ENCODE measurements around the gene COL5A1. TPM values are rescaled to one million over a fixed set of nuclear protein-coding genes. Genes with fewer than 3 reads are reported as not detected.

COL5A1 gene
- total RNA-seq, 6 donors from 2014 or later = 7.5 to 75.4 (median 27.4) TPM

GRCh38 chr9:134690946-134691694 lies 49.5 kb downstream of the COL5A1 start:
- no peak for ATAC-seq (ENCODE audit: low FRiP score in 2 of 2)
- Histone ChIP-seq H3K27ac (peak overlapping the region in 3 of 4 donors; percentile 36 to 48 (median 43)), H3K4me3 (no peak overlapping the region), H3K9me3 (no peaks in the 10 kb centered on the region), H3K36me3 (no peaks in the 10 kb centered on the region), H3K4me1 (peaks cover 0 to 3% (median 0%) of the 10 kb centered on the region in 4 donors), H3K27me3 (no peaks in the 10 kb centered on the region)
- peak in 1 of 2 donors; percentile 53 for DNase-seq
- TF ChIP-seq CTCF (IDR thresholded peaks at IDR 0.05) (no peak), EP300 (IDR thresholded peaks at IDR 0.05) (no peak), POLR2A (IDR thresholded peaks at IDR 0.05) (no peak), POLR2AphosphoS5 (IDR thresholded peaks at IDR 0.05) (no peak)
- WGBS, 2 donors = 80 to 82% methylated on average over 21 to 31 of the region's 31 CpGs

- H3K27ac ChIP-seq = peak overlapping the region in 1 of 4 donors; percentile 48
- no peak overlapping the region for H3K4me3 ChIP-seq
- H3K27me3 ChIP-seq = no peaks in the 10 kb centered on the region
- H3K4me1 ChIP-seq = peaks cover 0 to 3% (median 0%) of the 10 kb centered on the region in 4 donors
- DNase-seq (no peak), ATAC-seq (ENCODE audit: low FRiP score in 2 of 2) (no peak)
- no peaks in the 10 kb centered on the region for H3K9me3 ChIP-seq
- TF ChIP-seq CTCF (IDR thresholded peaks at IDR 0.05) (no peak), POLR2A (IDR thresholded peaks at IDR 0.05) (no peak), POLR2AphosphoS5 (IDR thresholded peaks at IDR 0.05) (no peak), EP300 (IDR thresholded peaks at IDR 0.05) (no peak)
- WGBS, 2 donors = 78 to 80% methylated on average over 21 to 23 of the region's 23 CpGs
- H3K36me3 ChIP-seq = no peaks in the 10 kb centered on the region
Measured at GRCh38 chr9:134691695-134692572, 50.3 kb downstream of the COL5A1 start.

- DNase-seq = no peak
- H3K4me3 ChIP-seq = no peak overlapping the region
Measured at GRCh38 chr9:134692573-134692860, 50.9 kb downstream of the COL5A1 start.

GRCh38 chr9:134693011-134693410 lies 51.4 kb downstream of the COL5A1 start:
- H3K27me3 ChIP-seq = no peaks in the 10 kb centered on the region
- DNase-seq (no peak), ATAC-seq (ENCODE audit: low FRiP score in 2 of 2) (no peak)
- H3K9me3 ChIP-seq = no peaks in the 10 kb centered on the region
- no peak for TF ChIP-seq EP300 (IDR thresholded peaks at IDR 0.05)
- no peak overlapping the region for H3K4me3 ChIP-seq
- no peaks in the 10 kb centered on the region for H3K36me3 ChIP-seq
- peaks cover 0 to 3% (median 0%) of the 10 kb centered on the region in 4 donors for H3K4me1 ChIP-seq
- WGBS, 2 donors = 58 to 65% methylated on average over 9 of the region's 9 CpGs
- H3K27ac ChIP-seq = no peak overlapping the region

More at GRCh38 chr9:134692573-134692860, 50.9 kb downstream of the COL5A1 start:
- no peaks in the 10 kb centered on the region for H3K27me3 ChIP-seq
- 95 to 98% methylated on average over 6 of the region's 6 CpGs for WGBS, 2 donors
- no peak for ATAC-seq (ENCODE audit: low FRiP score in 2 of 2)
- no peak for TF ChIP-seq EP300 (IDR thresholded peaks at IDR 0.05)
- no peak for TF ChIP-seq POLR2A (IDR thresholded peaks at IDR 0.05)
- TF ChIP-seq POLR2AphosphoS5 (IDR thresholded peaks at IDR 0.05) = no peak
- TF ChIP-seq CTCF (IDR thresholded peaks at IDR 0.05) = no peak
- H3K36me3 ChIP-seq = no peaks in the 10 kb centered on the region
- no peaks in the 10 kb centered on the region for H3K9me3 ChIP-seq
- peaks cover 0 to 3% (median 0%) of the 10 kb centered on the region in 4 donors for H3K4me1 ChIP-seq
- no peak overlapping the region for H3K27ac ChIP-seq

GRCh38 chr9:134693641-134694367 lies 52.2 kb downstream of the COL5A1 start:
- TF ChIP-seq POLR2A (IDR thresholded peaks at IDR 0.05) (no peak), EP300 (IDR thresholded peaks at IDR 0.05) (no peak), POLR2AphosphoS5 (IDR thresholded peaks at IDR 0.05) (no peak), CTCF (IDR thresholded peaks at IDR 0.05) (no peak)
- H3K4me1 ChIP-seq = peaks cover 0 to 3% (median 0%) of the 10 kb centered on the region in 4 donors
- no peaks in the 10 kb centered on the region for H3K36me3 ChIP-seq
- H3K27ac ChIP-seq = no peak overlapping the region
- WGBS, 2 donors = 89 to 95% methylated on average over 16 to 29 of the region's 29 CpGs
- no peak overlapping the region for H3K4me3 ChIP-seq
- H3K27me3 ChIP-seq = no peaks in the 10 kb centered on the region
- DNase-seq (no peak), ATAC-seq (ENCODE audit: low FRiP score in 2 of 2) (no peak)
- no peaks in the 10 kb centered on the region for H3K9me3 ChIP-seq

Measured in upper lobe of left lung (tissue), 6 donors.